Muscle layer of duodenum (tissue), 2 donors: ENCODE measurements around the gene ERCC6L.

ENCODE experiments used
- H3K27ac ChIP-seq: one replicate; pipeline ENCODE4 v1.7.0; 2013; ENCODE audit warnings: mild to moderate bottlenecking, low read length
- H3K27me3 ChIP-seq: one replicate; pipeline ENCODE4 v1.7.0; 2013; ENCODE audit warnings: low read depth, mild to moderate bottlenecking, control low read depth, low read length
- H3K36me3 ChIP-seq, 2 donors: one replicate each; pipeline ENCODE4 v1.7.0; 2013; ENCODE audit warnings: low read length in 2 of 2, control low read depth in 1 of 2, mild to moderate bottlenecking in 1 of 2; ENCODE audit not compliant: insufficient read depth in 2 of 2, control insufficient read depth in 1 of 2
- H3K4me1 ChIP-seq, 2 donors: one replicate each; pipeline ENCODE4 v1.7.0; 2013; ENCODE audit warnings: low read length in 2 of 2, mild to moderate bottlenecking in 2 of 2, control low read depth in 1 of 2, moderate library complexity in 1 of 2; ENCODE audit not compliant: insufficient read depth in 2 of 2, control insufficient read depth in 1 of 2
- H3K4me3 ChIP-seq, 2 donors: one replicate each; pipeline ENCODE4 v1.7.0; 2013; ENCODE audit warnings: low read length in 2 of 2, low read depth in 1 of 2, mild to moderate bottlenecking in 1 of 2
- H3K9me3 ChIP-seq, 2 donors: one replicate each; pipeline ENCODE4 v1.7.0; 2013; ENCODE audit warnings: low read length in 2 of 2, control low read depth in 1 of 2, mild to moderate bottlenecking in 1 of 2; ENCODE audit not compliant: control insufficient read depth in 1 of 2
- donor health status: healthy.

ERCC6L gene

DNA sequence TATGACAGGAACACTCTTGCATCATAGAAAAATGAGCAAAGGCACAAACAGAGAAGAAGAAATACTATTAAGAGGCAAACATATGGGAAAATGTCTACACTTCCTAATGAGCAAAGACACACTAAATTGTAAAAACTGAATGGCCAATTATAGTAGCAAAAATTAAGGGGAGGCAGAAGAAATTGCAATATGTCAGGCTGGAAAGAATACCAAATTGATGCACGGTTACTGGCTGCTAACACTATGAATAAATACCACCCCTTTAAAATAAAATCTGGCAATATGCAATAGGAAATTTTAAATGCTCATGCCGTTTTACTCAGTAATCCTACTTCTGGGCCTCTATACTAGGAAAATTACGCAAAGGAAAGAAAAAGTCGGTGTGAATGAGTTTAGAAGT is 73.3 kb downstream of the ERCC6L start:
- no peaks in the 10 kb centered on the region for H3K9me3 ChIP-seq
- H3K4me3 ChIP-seq: no peak overlapping the region
- H3K27me3 ChIP-seq: no peaks in the 10 kb centered on the region
- H3K4me1 ChIP-seq: no peaks in the 10 kb centered on the region
- no peaks in the 10 kb centered on the region for H3K36me3 ChIP-seq
- H3K27ac ChIP-seq: no peak overlapping the region

DNA sequence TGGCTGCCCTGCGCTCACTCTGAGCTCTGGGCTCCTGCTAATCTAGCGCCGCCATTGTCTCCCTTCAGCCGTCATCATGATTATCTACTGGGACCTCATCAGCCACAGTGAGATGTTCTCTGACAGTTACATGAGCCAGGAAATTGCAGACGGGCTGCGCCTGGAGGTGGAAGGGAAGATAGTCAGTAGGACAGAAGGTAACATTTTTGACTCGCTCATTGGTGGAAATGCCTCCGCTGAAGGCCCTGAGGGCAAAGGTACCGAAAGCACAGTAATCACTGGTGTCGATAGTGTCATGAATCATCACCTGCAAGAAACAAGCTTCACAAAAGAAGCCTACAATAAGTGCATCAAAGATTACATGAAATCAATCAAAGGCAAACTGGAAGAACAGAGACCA is 79.1 kb downstream of the ERCC6L start:
- H3K27me3 ChIP-seq: no peaks in the 10 kb centered on the region

DNA sequence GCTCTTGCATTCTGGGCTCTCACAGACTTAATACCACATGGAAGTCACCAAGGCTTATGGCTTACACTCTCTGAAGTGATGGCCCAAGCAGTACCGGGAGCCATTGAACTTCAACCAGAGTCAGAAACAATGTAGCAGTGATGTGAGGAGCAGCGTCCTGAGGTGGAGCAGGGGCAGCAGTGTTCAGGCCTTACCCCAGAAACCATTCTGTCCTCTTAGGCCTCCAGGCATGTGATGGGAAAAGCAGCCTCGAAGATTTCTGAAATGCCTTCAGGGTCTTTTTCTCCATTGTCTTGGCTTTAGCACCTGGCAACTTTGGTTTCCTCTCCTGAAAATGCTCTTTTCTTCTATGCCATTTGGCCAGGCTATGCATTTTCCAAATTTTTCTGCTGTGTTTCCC is 80.1 kb downstream of the ERCC6L start:
- no peaks in the 10 kb centered on the region for H3K27me3 ChIP-seq
- H3K4me3 ChIP-seq: no peak overlapping the region
- H3K9me3 ChIP-seq: no peaks in the 10 kb centered on the region
- H3K27ac ChIP-seq: no peak overlapping the region
- H3K4me1 ChIP-seq: no peaks in the 10 kb centered on the region
- H3K36me3 ChIP-seq: no peaks in the 10 kb centered on the region

More for the DNA sequence above, 79.1 kb downstream of the ERCC6L start:
- Histone ChIP-seq H3K27ac (no peak overlapping the region), H3K9me3 (no peaks in the 10 kb centered on the region), H3K4me1 (no peaks in the 10 kb centered on the region), H3K4me3 (no peak overlapping the region), H3K36me3 (no peaks in the 10 kb centered on the region)
